Osteoblast (primary cell): Measurements from ENCODE around the gene NBPF1. TPM values are rescaled to one million over a fixed set of nuclear protein-coding genes. Genes with fewer than 3 reads are reported as not detected.

Source experiments
- DNase-seq: peaks from one replicate; pipeline ENCODE4 v3.0.0; 2011; ENCODE audit warnings: low spot score, mixed read lengths; ENCODE audit not compliant: insufficient read length; ENCODE audit errors: missing footprints
- H2AFZ ChIP-seq: 2 replicates; pipeline ENCODE4 v1.6.0; 2011; ENCODE audit warnings: mild to moderate bottlenecking, low read length
- H3K27ac ChIP-seq: 2 replicates; pipeline ENCODE4 v1.5.1; 2011; ENCODE audit warnings: mild to moderate bottlenecking, low read depth, low read length, moderate library complexity
- H3K27me3 ChIP-seq: 2 replicates; pipeline ENCODE4 v1.6.0; 2012; ENCODE audit warnings: mild to moderate bottlenecking, control low read depth, inconsistent platforms, low read length, moderate library complexity; ENCODE audit not compliant: insufficient read depth
- H3K36me3 ChIP-seq: 2 replicates; pipeline ENCODE4 v1.5.1; 2011; ENCODE audit warnings: mild to moderate bottlenecking, low read length, control low read depth, moderate library complexity; ENCODE audit not compliant: insufficient read depth
- H3K4me1 ChIP-seq: 2 replicates; pipeline ENCODE4 v1.5.1; 2011; ENCODE audit warnings: mild to moderate bottlenecking, low read length, control low read depth, moderate library complexity; ENCODE audit not compliant: insufficient read depth
- H3K4me2 ChIP-seq: 2 replicates; pipeline ENCODE4 v1.6.0; 2011; ENCODE audit warnings: mild to moderate bottlenecking, low read length; ENCODE audit not compliant: insufficient read depth
- H3K4me3 ChIP-seq: fragments of 200-600 bp; sonication (generic); 3 replicates; pipeline ENCODE4 v1.5.1; 2012; ENCODE audit warnings: mild to moderate bottlenecking, low read length, inconsistent platforms; ENCODE audit not compliant: insufficient read depth
- H3K79me2 ChIP-seq: 2 replicates; pipeline ENCODE4 v1.6.0; 2012; ENCODE audit warnings: mild to moderate bottlenecking, low read length, control low read depth, inconsistent platforms; ENCODE audit not compliant: insufficient read depth
- H3K9me3 ChIP-seq: 2 replicates; pipeline ENCODE4 v1.5.1; 2011; ENCODE audit warnings: low read depth, low read length, control low read depth
- H4K20me1 ChIP-seq: 2 replicates; pipeline ENCODE4 v1.6.0; 2012; ENCODE audit warnings: mild to moderate bottlenecking, low read length, control low read depth; ENCODE audit not compliant: insufficient read depth
- total RNA-seq: library from RNA; depleted of rRNA; stranded (reverse); fragments of >200 nt; gene quantifications from 2 replicates; pipeline ENCODE4 v1.2.3, GENCODE V29; 2012
- TF ChIP-seq, protein P1 (sequence below): IDR thresholded peaks from 2 replicates; pipeline ENCODE4 v1.5.1; 2011; ENCODE audit warnings: mild to moderate bottlenecking, low read depth, low read length, moderate library complexity; ENCODE audit errors: extremely low read depth

Gene NBPF1
- total RNA-seq, 1 donor, result 54.6 TPM

DNA sequence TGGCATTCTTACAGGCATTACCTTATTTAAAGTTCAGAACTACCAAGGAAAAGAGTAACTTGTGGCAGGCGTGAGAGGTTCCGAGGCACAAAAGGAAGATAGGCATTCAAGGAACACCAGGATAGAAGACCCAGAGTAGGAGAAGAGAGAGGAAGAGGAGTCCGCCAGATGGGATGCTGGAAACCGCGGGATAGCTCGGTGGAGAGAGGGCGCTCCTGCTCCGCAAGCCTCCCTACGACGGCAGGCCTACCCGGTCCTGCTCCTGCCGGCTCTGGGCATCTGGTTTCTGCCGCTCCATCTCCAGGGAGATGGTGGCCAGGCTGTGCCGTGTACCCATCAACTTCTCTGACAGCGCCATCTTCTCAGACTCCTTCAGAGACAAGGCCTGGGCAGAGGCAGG, 5.4 kb upstream of the NBPF1 start:
- no peaks in the 10 kb centered on the region for H3K27me3 ChIP-seq

DNA sequence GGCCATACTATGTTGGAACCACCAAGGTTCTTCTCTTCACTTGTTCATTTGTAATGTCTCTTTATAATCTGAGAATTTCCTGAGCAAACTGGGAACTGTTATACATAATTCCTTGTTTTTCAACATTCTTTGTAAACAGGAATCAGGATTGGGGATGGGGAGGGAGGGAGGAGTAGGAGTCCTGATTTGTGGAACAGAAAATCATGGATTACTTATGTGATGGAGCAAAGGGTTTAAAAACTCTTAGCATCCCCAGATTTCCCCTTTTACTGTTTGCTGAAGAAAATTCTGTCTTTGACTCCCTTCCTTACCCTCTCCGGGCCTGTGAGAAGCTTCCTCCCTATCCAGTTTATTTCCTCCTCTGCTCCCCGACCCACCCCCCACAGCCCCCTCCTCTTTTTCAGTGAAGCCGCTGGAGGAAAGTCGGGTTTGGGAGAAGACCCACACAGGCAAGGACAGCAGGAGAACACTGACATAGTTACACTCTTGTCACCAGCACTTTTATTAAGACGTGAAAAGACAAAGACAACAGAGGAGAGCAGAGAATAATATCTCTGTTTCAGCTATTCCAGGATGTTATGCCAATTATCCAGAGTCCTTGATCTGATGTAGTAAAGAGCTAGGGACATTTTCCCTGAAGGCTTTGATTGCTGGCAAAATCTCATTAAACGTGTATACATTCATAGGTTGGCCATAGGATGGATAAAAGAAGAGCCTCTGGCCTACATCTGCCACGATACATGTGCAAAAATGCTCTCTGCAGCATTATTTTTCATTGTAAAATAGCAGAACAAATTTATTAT, 4.6 kb upstream of the NBPF1 start:
- H4K20me1 ChIP-seq, result peaks cover 8% of the 10 kb centered on the region
- DNase-seq, result peak; percentile 82
- no peak overlapping the region for H2AFZ ChIP-seq
- TF ChIP-seq, protein P1, sequence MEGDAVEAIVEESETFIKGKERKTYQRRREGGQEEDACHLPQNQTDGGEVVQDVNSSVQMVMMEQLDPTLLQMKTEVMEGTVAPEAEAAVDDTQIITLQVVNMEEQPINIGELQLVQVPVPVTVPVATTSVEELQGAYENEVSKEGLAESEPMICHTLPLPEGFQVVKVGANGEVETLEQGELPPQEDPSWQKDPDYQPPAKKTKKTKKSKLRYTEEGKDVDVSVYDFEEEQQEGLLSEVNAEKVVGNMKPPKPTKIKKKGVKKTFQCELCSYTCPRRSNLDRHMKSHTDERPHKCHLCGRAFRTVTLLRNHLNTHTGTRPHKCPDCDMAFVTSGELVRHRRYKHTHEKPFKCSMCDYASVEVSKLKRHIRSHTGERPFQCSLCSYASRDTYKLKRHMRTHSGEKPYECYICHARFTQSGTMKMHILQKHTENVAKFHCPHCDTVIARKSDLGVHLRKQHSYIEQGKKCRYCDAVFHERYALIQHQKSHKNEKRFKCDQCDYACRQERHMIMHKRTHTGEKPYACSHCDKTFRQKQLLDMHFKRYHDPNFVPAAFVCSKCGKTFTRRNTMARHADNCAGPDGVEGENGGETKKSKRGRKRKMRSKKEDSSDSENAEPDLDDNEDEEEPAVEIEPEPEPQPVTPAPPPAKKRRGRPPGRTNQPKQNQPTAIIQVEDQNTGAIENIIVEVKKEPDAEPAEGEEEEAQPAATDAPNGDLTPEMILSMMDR, result no peak
- no peak overlapping the region for H3K4me2 ChIP-seq
- H3K4me1 ChIP-seq, result peaks cover 10% of the 10 kb centered on the region
- H3K27me3 ChIP-seq, result no peaks in the 10 kb centered on the region
- H3K4me3 ChIP-seq, result no peak overlapping the region
- peaks cover 2% of the 10 kb centered on the region for H3K79me2 ChIP-seq
- H3K9me3 ChIP-seq, result no peaks in the 10 kb centered on the region
- peaks cover 11% of the 10 kb centered on the region for H3K36me3 ChIP-seq
- H3K27ac ChIP-seq, result no peak overlapping the region

More for the DNA sequence above, 5.4 kb upstream of the NBPF1 start:
- Histone ChIP-seq H2AFZ (no peak overlapping the region), H3K4me3 (no peak overlapping the region), H3K9me3 (no peaks in the 10 kb centered on the region), H3K27ac (no peak overlapping the region), H4K20me1 (peaks cover 14% of the 10 kb centered on the region), H3K79me2 (no peaks in the 10 kb centered on the region), H3K4me1 (peaks cover 14% of the 10 kb centered on the region), H3K4me2 (no peak overlapping the region), H3K36me3 (peaks cover 11% of the 10 kb centered on the region)
- TF ChIP-seq, protein P1, result no peak
- peak; percentile 68 for DNase-seq

DNA sequence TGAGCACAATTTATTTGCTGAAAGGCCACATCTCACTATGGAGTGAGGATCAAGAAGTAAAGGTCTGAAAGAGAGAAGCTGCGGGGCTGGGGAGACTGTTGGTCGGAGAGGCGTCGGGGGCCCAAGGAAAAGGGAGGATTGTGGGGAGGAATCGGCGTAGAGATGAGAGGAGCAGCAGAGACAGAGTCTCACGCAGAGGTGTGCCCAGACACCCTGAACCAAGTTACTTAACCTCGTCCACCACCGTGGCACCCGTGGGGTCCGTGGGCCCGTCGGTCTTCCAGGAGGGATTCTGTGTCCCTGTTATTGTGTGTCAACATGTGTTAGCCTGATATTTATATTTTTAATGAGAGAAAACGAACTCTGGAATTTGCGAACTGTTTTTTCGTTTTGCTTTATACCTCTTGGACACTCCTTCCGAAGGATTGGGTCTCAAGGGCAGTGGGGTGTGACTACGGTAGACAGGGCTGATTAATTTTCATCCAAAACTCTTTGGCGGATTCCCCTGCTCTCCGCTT, 3.8 kb upstream of the NBPF1 start:
- Histone ChIP-seq H3K27ac (no peak overlapping the region), H3K4me2 (no peak overlapping the region), H3K27me3 (no peaks in the 10 kb centered on the region), H3K9me3 (no peaks in the 10 kb centered on the region), H3K79me2 (peaks cover 5% of the 10 kb centered on the region), H2AFZ (no peak overlapping the region), H3K36me3 (peaks cover 11% of the 10 kb centered on the region), H4K20me1 (peaks cover 8% of the 10 kb centered on the region), H3K4me1 (peaks cover 13% of the 10 kb centered on the region), H3K4me3 (no peak overlapping the region)
- DNase-seq, result peak; percentile 64
- TF ChIP-seq, protein P1, result no peak
